HG02938 (cell line): ENCODE results near the gene ATP6V1C2.

Source experiments
- ATAC-seq: cut with Tn5 transposase; IDR thresholded peaks from one replicate; pipeline ENCODE4 v1.9.1; 2021; ENCODE audit warnings: mild to moderate bottlenecking, moderate library complexity; ENCODE audit not compliant: unreplicated experiment

ATP6V1C2 gene

DNA sequence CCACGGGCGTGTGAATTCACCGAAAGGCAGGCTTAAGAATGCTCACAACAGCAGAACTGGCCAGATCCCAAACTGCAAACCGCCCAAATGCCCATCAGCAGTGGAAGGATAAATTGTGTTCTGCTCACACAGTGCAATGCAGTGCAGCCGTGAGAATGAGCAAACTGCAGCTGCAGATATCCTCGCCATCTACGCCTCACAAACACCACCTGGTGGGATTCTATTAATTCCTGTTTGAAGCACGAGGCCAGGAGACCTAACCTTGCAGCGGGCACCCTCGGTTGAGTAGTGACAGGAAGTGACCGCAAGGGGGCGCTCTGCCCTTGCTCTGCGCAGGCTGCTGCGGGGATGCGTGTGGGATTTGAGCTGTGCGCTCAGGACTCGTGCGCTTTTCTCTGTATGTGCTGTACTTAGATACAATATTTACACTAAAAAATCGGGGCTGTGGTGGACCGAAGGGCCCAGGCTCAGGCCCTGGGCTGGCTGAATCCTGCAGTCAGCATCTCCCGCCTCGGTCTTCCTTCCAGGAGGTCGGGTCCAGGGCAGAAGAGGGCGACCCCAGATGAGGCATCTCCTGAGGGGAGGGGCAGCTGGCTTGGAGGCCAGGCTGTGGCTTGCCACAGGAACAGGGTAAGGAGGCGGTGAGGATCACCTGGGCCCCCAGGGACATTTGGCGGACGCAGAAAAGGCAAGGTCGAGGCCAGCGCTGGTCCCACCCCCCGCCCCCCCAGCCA, 110.9 kb downstream of the ATP6V1C2 start:
- ATAC-seq, result peak; percentile 82

DNA sequence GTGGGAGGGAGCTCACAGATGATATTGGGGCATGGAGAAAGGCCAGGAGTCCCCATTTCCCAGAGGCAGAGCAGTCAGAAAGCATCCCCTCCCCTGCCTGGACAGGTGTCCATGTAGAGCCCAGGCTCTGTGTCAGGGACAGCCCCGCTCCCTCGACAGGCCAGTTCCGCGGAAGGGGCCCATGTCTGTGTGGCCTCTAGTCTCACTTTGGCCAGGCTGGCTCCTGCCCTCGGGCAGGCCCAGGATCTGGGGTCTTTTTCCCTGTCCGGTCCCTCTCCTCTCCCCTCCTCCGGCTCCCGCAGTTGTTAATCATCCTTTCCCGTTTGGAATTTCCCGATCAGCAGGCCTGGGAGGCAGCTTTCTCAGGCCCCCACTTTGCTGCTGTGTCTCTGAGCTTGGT, 111.6 kb downstream of the ATP6V1C2 start:
- no peak for ATAC-seq

DNA sequence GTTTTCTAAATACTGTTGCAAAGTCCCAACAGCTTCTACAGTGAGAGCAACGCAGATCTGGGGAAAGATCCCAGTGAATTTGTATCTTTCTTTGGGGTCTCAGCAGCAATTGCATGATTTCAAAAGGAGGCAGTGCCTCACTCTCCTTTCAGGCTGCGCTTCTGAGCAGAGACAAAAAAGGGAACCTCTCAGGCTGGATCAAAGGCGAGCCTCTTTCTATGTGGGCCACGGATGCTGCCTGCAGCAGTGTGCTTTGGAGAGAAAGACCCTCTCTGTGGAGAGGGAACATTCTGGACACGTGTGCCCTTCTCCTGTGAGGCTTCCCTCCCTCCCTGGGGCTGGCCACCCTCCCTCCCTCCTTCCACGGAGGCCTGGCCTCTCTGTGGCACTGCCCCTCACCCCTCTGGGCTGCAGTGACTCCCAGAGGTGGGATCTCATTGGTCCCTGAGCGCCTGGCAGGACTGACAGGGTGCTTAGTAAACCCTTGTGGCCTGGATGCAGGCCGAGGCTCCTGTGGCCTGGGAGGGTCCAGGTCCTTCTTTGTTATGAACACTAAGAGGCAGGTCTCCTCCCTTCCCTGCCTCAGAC, 112.7 kb downstream of the ATP6V1C2 start:
- ATAC-seq, result no peak
